Right atrium auricular region (tissue), 2 donors: Measurements from ENCODE around the gene LBX2. TPM values are rescaled to one million over a fixed set of nuclear protein-coding genes. Genes with fewer than 3 reads are reported as not detected.
A peak's percentile ranks its signal among the peaks of the same experiment; 100 is the strongest.

ENCODE experiments used
- DNase-seq: peaks from one replicate; pipeline ENCODE4 v3.0.0-alpha.2; 2019; ENCODE audit warnings: low spot score
- H3K27ac ChIP-seq, 2 donors: fragments of 200-600 bp; sonication (generic); 1 replicate in 1 of 2; 2 replicates in 1 of 2; pipeline ENCODE4 v1.5.1; 2016 to 2019
- H3K27me3 ChIP-seq, 2 donors: fragments of 200-600 bp; sonication (generic); one replicate each; pipeline versions ENCODE4 v1.5.1 to v1.6.0; 2017 to 2019
- H3K36me3 ChIP-seq: fragments of 200-600 bp; sonication (generic); one replicate; pipeline ENCODE4 v1.5.1; 2016
- H3K4me1 ChIP-seq, 2 donors: fragments of 200-600 bp; sonication (generic); one replicate each; pipeline versions ENCODE4 v1.5.1 to v1.6.0; 2017 to 2019
- H3K4me3 ChIP-seq, 2 donors: fragments of 200-600 bp; sonication (generic); 1 replicate in 1 of 2; 2 replicates in 1 of 2; pipeline ENCODE4 v1.5.1; 2017 to 2019; ENCODE audit warnings: mild to moderate bottlenecking in 1 of 2, moderate library complexity in 1 of 2
- H3K9me3 ChIP-seq, 2 donors: fragments of 200-600 bp; sonication (generic); one replicate each; pipeline ENCODE4 v1.5.1; 2019
- CTCF ChIP-seq, 2 donors: fragments of 200-600 bp; sonication (generic); IDR thresholded peaks; one replicate each; pipeline ENCODE4 v1.5.1; 2019; ENCODE audit warnings: antibody characterized with exemption in 2 of 2
- total RNA-seq, 2 donors: library from RNA; depleted of rRNA; stranded (reverse); fragments of >200 nt; gene quantifications; one replicate each; pipeline ENCODE4 v1.1.0, GENCODE V29; 2016

Gene LBX2
- total RNA-seq, 2 donors from 2014 or later = 0.83 to 1.0 TPM

- DNase-seq = no peak
- peaks cover 22% of the 10 kb centered on the region for H3K36me3 ChIP-seq
- H3K4me3 ChIP-seq = no peak overlapping the region
- no peaks in the 10 kb centered on the region for H3K9me3 ChIP-seq
- no peak for TF ChIP-seq CTCF (IDR thresholded peaks at IDR 0.05)
- peaks cover 0 to 15% of the 10 kb centered on the region in 2 donors for H3K4me1 ChIP-seq
- H3K27ac ChIP-seq = no peak overlapping the region
- H3K27me3 ChIP-seq = no peaks in the 10 kb centered on the region
These were observed 25.7 kb upstream of the LBX2 start for GRCh38 chr2:74524955-74525716.

GRCh38 chr2:74524005-74524404 lies 24.6 kb upstream of the LBX2 start:
- Histone ChIP-seq H3K4me1 (peaks cover 0 to 14% of the 10 kb centered on the region in 2 donors), H3K9me3 (no peaks in the 10 kb centered on the region), H3K27me3 (peaks cover 0 to 4% of the 10 kb centered on the region in 2 donors), H3K27ac (no peak overlapping the region), H3K36me3 (peaks cover 22% of the 10 kb centered on the region), H3K4me3 (no peak overlapping the region)
- TF ChIP-seq CTCF (IDR thresholded peaks at IDR 0.05) = no peak
- DNase-seq = no peak

GRCh38 chr2:74522516-74522915 lies 23.1 kb upstream of the LBX2 start:
- no peak for DNase-seq

GRCh38 chr2:74516650-74517049 lies 17.2 kb upstream of the LBX2 start:
- Histone ChIP-seq H3K9me3 (no peaks in the 10 kb centered on the region), H3K27me3 (peaks cover 42 to 63% of the 10 kb centered on the region in 2 donors), H3K4me1 (peaks cover 0 to 31% of the 10 kb centered on the region in 2 donors), H3K36me3 (no peaks in the 10 kb centered on the region), H3K4me3 (peak overlapping the region in 1 of 2 donors; percentile 44), H3K27ac (no peak overlapping the region)
- no peak for TF ChIP-seq CTCF (IDR thresholded peaks at IDR 0.05)
- DNase-seq = no peak

More at GRCh38 chr2:74522516-74522915, 23.1 kb upstream of the LBX2 start:
- Histone ChIP-seq H3K36me3 (peaks cover 15% of the 10 kb centered on the region), H3K9me3 (no peaks in the 10 kb centered on the region), H3K4me1 (no peaks in the 10 kb centered on the region), H3K4me3 (no peak overlapping the region), H3K27ac (no peak overlapping the region), H3K27me3 (peaks cover 4 to 8% of the 10 kb centered on the region in 2 donors)
- TF ChIP-seq CTCF (IDR thresholded peaks at IDR 0.05) = no peak

- no peak for TF ChIP-seq CTCF (IDR thresholded peaks at IDR 0.05)
- Histone ChIP-seq H3K4me3 (peak overlapping the region; percentile 3 to 44), H3K27me3 (peaks cover 42 to 64% of the 10 kb centered on the region in 2 donors), H3K36me3 (no peaks in the 10 kb centered on the region), H3K27ac (no peak overlapping the region), H3K9me3 (no peaks in the 10 kb centered on the region), H3K4me1 (peaks cover 0 to 31% of the 10 kb centered on the region in 2 donors)
- DNase-seq = no peak
These were observed 16.7 kb upstream of the LBX2 start for GRCh38 chr2:74515981-74516633.
